Stomach (tissue), 4 donors: Measurements from ENCODE around the gene TYMS.

ENCODE experiments used
- EP300 ChIP-seq: sonication (generic); formaldehyde crosslinking; IDR thresholded peaks from one replicate; pipeline ENCODE4 v1.6.1; 2017; ENCODE audit warnings: antibody characterized with exemption
- POLR2A ChIP-seq, 4 donors: fragments of 450-650 bp; IDR thresholded peaks; one replicate each; pipeline ENCODE4 v1.6.1; 2016; ENCODE audit warnings: antibody characterized with exemption in 4 of 4, control low read depth in 2 of 4, mild to moderate bottlenecking in 1 of 4, moderate library complexity in 1 of 4
- TF ChIP-seq, protein P1 (sequence below), 7 experiments: fragments of 450-650 bp in 4 of 7; fragments of 200-600 bp in 3 of 7; sonication (generic) in 3 of 7; IDR thresholded peaks; one replicate each; pipeline ENCODE4 v1.5.1; 2016 to 2019; ENCODE audit warnings: antibody characterized with exemption in 7 of 7, control low read depth in 2 of 7, mild to moderate bottlenecking in 1 of 7

DNA sequence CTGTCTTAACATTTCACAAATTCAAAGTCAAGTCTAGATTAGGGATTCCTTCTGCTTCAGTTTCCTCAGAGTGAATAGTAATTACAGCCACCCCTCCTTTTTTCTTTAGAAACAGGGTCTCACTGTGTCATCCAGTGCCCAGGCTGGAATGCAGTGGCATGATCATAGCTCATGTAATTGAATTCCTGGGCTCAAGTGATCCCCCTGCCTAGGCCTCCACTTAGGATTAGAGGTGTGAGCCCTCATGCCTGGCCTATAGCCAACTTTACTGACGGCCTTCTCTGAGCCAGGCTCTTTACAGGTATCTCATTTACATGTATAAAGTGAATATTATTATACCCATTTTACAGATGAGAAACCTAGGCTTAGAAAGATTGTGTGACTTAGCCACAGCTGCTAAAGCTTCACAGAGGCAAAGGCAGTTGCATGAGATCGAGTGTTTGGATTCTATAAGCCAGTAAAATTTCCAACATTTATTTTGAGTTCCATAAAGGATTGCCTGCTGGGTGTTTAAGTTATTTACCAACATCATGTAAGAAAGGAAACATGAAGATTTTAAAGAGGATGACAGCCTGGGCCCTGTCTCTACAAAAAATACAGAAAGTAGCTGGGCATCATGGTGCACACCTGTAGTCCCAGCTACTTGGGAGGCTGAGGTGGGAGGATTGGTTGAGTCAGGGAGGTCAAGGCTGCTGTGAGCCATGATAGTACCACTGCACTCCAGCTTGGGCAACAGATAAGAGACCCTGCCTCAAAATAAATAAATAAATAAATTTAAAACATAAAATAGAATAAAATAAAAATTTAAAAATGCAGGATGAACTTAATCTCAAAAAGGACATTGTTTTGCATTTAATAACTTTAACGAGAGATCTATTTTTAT, 53.2 kb downstream of the TYMS start:
- TF ChIP-seq, protein P1, sequence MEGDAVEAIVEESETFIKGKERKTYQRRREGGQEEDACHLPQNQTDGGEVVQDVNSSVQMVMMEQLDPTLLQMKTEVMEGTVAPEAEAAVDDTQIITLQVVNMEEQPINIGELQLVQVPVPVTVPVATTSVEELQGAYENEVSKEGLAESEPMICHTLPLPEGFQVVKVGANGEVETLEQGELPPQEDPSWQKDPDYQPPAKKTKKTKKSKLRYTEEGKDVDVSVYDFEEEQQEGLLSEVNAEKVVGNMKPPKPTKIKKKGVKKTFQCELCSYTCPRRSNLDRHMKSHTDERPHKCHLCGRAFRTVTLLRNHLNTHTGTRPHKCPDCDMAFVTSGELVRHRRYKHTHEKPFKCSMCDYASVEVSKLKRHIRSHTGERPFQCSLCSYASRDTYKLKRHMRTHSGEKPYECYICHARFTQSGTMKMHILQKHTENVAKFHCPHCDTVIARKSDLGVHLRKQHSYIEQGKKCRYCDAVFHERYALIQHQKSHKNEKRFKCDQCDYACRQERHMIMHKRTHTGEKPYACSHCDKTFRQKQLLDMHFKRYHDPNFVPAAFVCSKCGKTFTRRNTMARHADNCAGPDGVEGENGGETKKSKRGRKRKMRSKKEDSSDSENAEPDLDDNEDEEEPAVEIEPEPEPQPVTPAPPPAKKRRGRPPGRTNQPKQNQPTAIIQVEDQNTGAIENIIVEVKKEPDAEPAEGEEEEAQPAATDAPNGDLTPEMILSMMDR (IDR thresholded peaks at IDR 0.05), result no peak
- TF ChIP-seq EP300 (no peak), POLR2A (IDR thresholded peaks at IDR 0.05) (no peak)
